Smooth muscle cell (in vitro differentiated cells): ENCODE measurements around the gene EZH1. TPM values are rescaled to one million over a fixed set of nuclear protein-coding genes. Genes with fewer than 3 reads are reported as not detected.
"Not testable (repeated sequence)": the region's sequence is repeated elsewhere in the genome, so short reads cannot be mapped to it uniquely, and the experiment has no call there.

Experiments used
- DNase-seq: peaks from one replicate; lab custom pipeline; 2025; ENCODE audit not compliant: unreplicated experiment; lab: John Stamatoyannopoulos, UW
- H2AFZ ChIP-seq: fragments of 200-600 bp; sonication (generic); 2 replicates; pipeline ENCODE4 v1.6.0; 2016; ENCODE audit warnings: antibody characterized with exemption, low read depth, mild to moderate bottlenecking
- H3F3A ChIP-seq: fragments of 200-600 bp; sonication (generic); 2 replicates; pipeline ENCODE4 v1.6.0; 2017; ENCODE audit warnings: antibody characterized with exemption, low read depth
- H3K27ac ChIP-seq: fragments of 200-600 bp; sonication (generic); 2 replicates; pipeline ENCODE4 v1.5.1; 2016; ENCODE audit warnings: low read depth, mild to moderate bottlenecking
- H3K27me3 ChIP-seq: fragments of 200-600 bp; sonication (generic); 2 replicates; pipeline ENCODE4 v1.6.1; 2016; ENCODE audit warnings: low read depth, mild to moderate bottlenecking
- H3K36me3 ChIP-seq: fragments of 200-600 bp; sonication (generic); 2 replicates; pipeline ENCODE4 v1.5.1; 2016; ENCODE audit warnings: low read depth
- H3K4me1 ChIP-seq: fragments of 200-600 bp; sonication (generic); 2 replicates; pipeline ENCODE4 v1.5.1; 2016; ENCODE audit warnings: low read depth
- H3K4me2 ChIP-seq: fragments of 200-600 bp; sonication (generic); 2 replicates; pipeline ENCODE4 v1.6.0; 2016; ENCODE audit warnings: mild to moderate bottlenecking
- H3K4me3 ChIP-seq: fragments of 200-600 bp; sonication (generic); 2 replicates; pipeline ENCODE4 v1.5.1; 2016; ENCODE audit warnings: mild to moderate bottlenecking
- H3K79me2 ChIP-seq: fragments of 200-600 bp; sonication (generic); 2 replicates; pipeline ENCODE4 v1.6.0; 2016; ENCODE audit warnings: low read depth, mild to moderate bottlenecking
- H3K9ac ChIP-seq: fragments of 200-600 bp; sonication (generic); 2 replicates; pipeline ENCODE4 v1.6.0; 2016; ENCODE audit warnings: low read depth
- H3K9me3 ChIP-seq: fragments of 200-600 bp; sonication (generic); replicated peaks from 2 replicates; pipeline ENCODE4 v1.5.1; 2016; ENCODE audit warnings: low read depth
- H4K20me1 ChIP-seq: fragments of 200-600 bp; sonication (generic); 2 replicates; pipeline ENCODE4 v1.6.0; 2016; ENCODE audit warnings: low read depth
- CTCF ChIP-seq: fragments of 200-600 bp; sonication (generic); IDR thresholded peaks from 2 replicates; pipeline ENCODE4 v1.5.1; 2017; ENCODE audit warnings: borderline replicate concordance, mild to moderate bottlenecking, antibody characterized with exemption; ENCODE audit not compliant: insufficient read depth, poor library complexity, severe bottlenecking
- WGBS: methylation state at CpG from one replicate; pipeline ENCODE4 v1.1.7; 2016; ENCODE audit warnings: low lambda C conversion rate; 5-methylcytosine and 5-hydroxymethylcytosine counted together
- polyA plus RNA-seq: library from polyadenylated mRNA; unstranded; fragments of >200 nt; fragmentation: Nextera tagmentation; extraction: Ambion mirVana; gene quantifications from 2 replicates; pipeline ENCODE4 v1.2.1, GENCODE V29; 2016
- total RNA-seq: library from RNA; depleted of rRNA; stranded (reverse); fragments of >200 nt; gene quantifications from 2 replicates; pipeline ENCODE4 v1.2.3, GENCODE V29; 2014

EZH1 gene
- total and polyA plus RNA-seq, 2 experiments from 2014 or later, result 8.0 to 19.4 TPM

GRCh38 chr17:42773290-42774035, 28.6 kb upstream of the EZH1 start, which contains the start of gene VPS25:
VPS25 (plus strand) TSS chr17:42773449; CDS start chr17:42773476, 27 bp downstream.
- peak within 1 kb of the TSS; percentile 83 for H3K4me3 ChIP-seq
- H2AFZ ChIP-seq, result peak within 1 kb of the TSS; percentile 100
- H3K9ac ChIP-seq, result peak within 1 kb of the TSS; percentile 77
- no peaks in the 10 kb centered on the region for H4K20me1 ChIP-seq
- H3F3A ChIP-seq, result peaks cover 3% of the 10 kb centered on the region
- H3K79me2 ChIP-seq, result no peaks in the 10 kb centered on the region
- TF ChIP-seq CTCF, result no peak
- under 1% methylated on average over 39 of the region's 39 CpGs for WGBS
- H3K4me1 ChIP-seq, result peaks cover 13% of the 10 kb centered on the region
- H3K4me2 ChIP-seq, result peak within 1 kb of the TSS; percentile 92
- no peaks in the 10 kb centered on the region for H3K27me3 ChIP-seq
- no peaks in the 10 kb centered on the region for H3K9me3 ChIP-seq
- no peaks in the 10 kb centered on the region for H3K36me3 ChIP-seq
- H3K27ac ChIP-seq, result peak within 1 kb of the TSS; percentile 52
- DNase-seq, result no peak

DNA sequence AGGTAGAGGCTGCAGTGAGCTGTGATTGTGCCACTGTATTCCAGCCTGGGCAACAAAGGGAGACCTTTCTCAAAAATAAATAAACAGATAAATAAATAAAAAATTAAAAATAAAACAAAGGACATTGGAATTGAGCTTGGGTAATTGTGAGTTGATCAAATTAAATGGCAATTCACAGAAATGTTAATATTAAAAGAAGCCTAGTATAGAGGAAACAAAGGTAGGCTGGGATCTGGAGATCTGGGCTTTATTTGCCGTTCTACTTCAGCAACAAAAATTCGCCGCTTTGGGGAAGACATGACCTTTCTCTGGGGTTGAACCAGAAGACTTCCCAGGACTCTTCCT, 28.1 kb upstream of the EZH1 start:
- 21% methylated on average over 3 of the region's 3 CpGs for WGBS
- Histone ChIP-seq H3K27ac (peak overlapping the region; percentile 52), H3K4me2 (peak overlapping the region; percentile 92), H3K9me3 (no peaks in the 10 kb centered on the region), H4K20me1 (no peaks in the 10 kb centered on the region), H3K4me3 (peak overlapping the region; percentile 83), H2AFZ (peak overlapping the region; percentile 100), H3K36me3 (no peaks in the 10 kb centered on the region), H3F3A (no peaks in the 10 kb centered on the region), H3K9ac (peak overlapping the region; percentile 77), H3K27me3 (no peaks in the 10 kb centered on the region), H3K4me1 (peaks cover 13% of the 10 kb centered on the region), H3K79me2 (no peaks in the 10 kb centered on the region)
- DNase-seq, result no peak
- no peak for TF ChIP-seq CTCF

DNA sequence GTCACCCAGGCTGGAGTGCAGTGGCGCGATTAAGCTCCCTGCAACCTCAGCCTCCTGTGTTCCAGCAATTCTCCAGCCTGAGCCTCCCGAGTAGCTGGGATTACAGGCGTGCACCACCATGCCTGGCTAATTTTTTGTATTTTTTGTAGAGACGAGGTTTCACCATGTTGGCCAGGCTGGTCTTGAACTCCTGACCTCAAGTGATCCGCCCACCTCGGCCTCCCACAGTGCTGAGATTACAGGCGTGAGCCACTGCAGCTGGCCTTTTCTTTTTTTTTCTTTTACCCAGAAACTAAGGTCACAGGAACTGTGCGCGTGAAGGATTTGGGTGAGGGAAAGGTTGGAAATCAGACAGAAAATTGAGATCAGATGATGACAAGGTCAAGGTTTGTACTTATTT, 25.1 kb upstream of the EZH1 start:
- H3K4me1 ChIP-seq, result peaks cover 13% of the 10 kb centered on the region
- H3K9me3 ChIP-seq, H3K79me2 ChIP-seq, H3K27ac ChIP-seq, H2AFZ ChIP-seq, H3K4me2 ChIP-seq, H3F3A ChIP-seq, H3K36me3 ChIP-seq, H3K4me3 ChIP-seq, H4K20me1 ChIP-seq, H3K27me3 ChIP-seq, H3K9ac ChIP-seq, DNase-seq: not testable (repeated sequence)
- 89% methylated on average over 10 of the region's 10 CpGs for WGBS

DNA sequence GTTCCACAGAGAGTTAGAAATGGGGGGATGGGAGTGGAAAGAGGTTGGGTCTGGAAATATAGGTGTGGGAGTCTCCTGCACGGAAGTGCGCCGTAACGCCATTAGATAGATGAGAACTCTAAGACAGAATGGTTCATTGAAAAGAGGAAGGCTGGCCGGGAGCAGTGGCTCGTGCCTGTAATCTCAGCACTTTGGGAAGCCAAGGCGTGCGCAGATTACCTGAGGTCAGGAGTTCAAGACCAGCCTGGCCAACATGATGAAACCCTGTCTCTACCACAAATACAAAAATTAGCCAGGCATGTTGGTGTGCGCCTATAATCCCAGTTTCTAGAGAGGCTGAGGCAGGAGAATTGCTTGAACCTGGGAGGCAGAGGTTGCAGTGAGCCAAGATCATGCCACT, 23.2 kb upstream of the EZH1 start:
- not testable (repeated sequence) for H4K20me1 ChIP-seq, H3K36me3 ChIP-seq, DNase-seq, H3K27me3 ChIP-seq, H3K4me2 ChIP-seq, H3K4me3 ChIP-seq, H2AFZ ChIP-seq, H3K27ac ChIP-seq, H3K79me2 ChIP-seq, H3K4me1 ChIP-seq, H3K9me3 ChIP-seq, H3F3A ChIP-seq, H3K9ac ChIP-seq
- WGBS, result 90% methylated on average over 9 of the region's 9 CpGs
